HTR-8/SVneo (cell line): ENCODE measurements around the gene ANKH.
A peak's percentile ranks its signal among the peaks of the same experiment; 100 is the strongest.

ENCODE experiments used
- DNase-seq: peaks from one replicate; pipeline ENCODE4 v3.0.0; 2011; ENCODE audit warnings: low spot score, mixed read lengths; ENCODE audit not compliant: insufficient read length
- FAIRE-seq: peaks from 2 replicates; lab custom pipeline; 2011; peaks lifted over from hg19 to GRCh38; lab: Jason Lieb, UNC

The ANKH gene

DNA sequence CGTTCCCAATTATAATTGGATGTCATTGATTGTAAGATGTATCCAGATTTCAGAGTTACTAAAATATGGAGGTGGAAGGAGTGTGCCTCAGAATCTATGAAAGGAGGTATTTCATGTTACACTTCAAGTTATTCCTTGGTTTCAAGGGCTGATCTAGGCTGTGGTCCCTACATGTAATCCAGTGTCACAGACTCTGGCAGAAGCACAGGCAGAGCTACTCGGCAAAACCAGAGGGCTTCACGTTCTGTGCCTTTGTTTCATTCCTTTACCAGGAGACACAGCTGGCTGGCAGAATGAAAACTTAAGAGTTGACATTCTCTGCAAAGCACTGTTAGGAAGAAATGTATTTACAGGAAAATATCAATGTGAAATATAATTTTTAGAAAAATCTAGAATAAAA is 99.6 kb downstream of the ANKH start:
- no peak for FAIRE-seq

GRCh38 chr5:14771189-14771588 is 100.4 kb downstream of the ANKH start:
- FAIRE-seq = peak; percentile 58
- DNase-seq = no peak

More for the DNA sequence above, 99.6 kb downstream of the ANKH start:
- no peak for DNase-seq

GRCh38 chr5:14768508-14769365 is 102.8 kb downstream of the ANKH start:
- FAIRE-seq = no peak
- no peak for DNase-seq

GRCh38 chr5:14767735-14768507 is 103.7 kb downstream of the ANKH start:
- peak; percentile 64 for FAIRE-seq
- DNase-seq = no peak

DNA sequence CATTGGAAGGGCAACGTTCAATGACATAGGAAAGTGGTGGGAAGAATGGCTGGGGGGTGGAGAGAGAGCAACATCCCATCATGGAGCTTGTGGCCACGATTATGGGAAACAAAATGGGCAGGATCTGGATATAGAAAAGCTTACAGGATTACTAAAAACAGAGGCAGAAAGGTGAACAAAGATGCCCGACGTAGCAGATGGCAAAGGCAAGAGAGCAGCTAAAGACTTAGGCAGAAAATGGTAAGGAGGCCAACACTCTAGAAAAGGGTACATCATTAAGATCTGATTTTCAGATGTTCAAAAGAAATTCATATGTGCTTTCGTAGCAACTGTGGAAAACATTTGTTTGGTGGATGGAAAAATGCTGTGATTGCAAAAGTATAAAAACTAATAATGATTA is 104.5 kb downstream of the ANKH start:
- no peak for FAIRE-seq
- DNase-seq = no peak

DNA sequence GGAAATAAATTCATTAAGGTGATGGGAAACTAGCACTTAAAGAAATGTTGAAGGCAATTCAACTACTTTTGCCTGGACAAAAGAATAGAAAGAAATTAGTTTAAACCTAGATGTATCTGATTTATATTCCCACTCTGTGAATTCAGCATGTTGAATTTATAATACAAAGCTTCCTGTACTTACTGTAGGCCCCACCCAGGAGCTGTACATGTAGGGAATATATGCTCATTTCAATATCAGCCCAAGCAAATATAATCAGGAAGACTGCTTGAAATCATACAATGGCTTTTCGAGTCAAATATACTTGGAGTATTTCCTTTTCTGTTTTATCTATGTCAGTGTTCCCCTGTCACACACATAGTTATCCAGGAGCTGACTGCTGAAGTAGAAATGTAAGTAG is 105.0 kb downstream of the ANKH start:
- FAIRE-seq (no peak), DNase-seq (no peak)

DNA sequence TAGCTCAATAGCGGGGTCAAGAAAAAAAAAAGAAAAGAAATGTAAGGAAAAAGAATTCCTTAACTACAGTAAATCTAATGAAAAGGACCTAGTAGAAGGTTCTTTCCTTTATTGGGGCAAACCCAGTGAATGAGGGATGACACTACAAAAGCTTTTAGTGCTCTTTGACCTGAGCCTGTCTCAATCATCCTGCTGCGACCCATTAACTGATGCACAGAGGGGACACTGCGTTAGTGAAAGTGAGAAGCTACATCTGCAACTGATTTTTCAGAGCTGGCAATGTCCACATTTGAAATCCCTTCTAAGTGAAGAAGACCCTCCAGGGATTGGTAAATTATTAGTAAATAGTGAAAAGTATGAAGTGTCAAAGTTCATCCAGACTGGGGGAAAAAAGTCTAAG is 106.0 kb downstream of the ANKH start:
- FAIRE-seq = no peak
- DNase-seq = no peak

GRCh38 chr5:14762549-14763216 is 108.9 kb downstream of the ANKH start:
- FAIRE-seq (no peak), DNase-seq (no peak)

DNA sequence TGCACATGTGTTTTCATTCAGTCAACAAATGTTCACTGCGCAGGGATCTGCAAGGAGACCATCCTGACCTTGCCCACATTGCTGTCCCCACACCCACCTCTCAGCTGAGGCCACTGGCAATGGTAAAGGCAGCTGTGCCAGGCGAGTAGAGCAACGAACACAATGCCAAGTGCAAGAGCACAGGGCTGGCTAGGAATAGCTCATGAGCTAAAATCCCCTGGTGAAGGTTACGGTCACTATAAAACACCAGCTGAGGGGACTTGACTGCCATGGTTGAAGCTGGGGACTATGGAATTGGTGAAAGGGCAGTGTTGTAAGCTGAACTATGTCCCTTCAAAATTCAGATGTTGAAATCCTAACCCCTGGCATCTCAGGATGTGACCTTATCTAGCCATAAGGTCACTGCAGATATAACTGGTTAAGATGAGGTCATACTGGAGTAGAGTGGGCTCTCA is 111.0 kb downstream of the ANKH start:
- FAIRE-seq (peak; percentile 16), DNase-seq (no peak)

DNA sequence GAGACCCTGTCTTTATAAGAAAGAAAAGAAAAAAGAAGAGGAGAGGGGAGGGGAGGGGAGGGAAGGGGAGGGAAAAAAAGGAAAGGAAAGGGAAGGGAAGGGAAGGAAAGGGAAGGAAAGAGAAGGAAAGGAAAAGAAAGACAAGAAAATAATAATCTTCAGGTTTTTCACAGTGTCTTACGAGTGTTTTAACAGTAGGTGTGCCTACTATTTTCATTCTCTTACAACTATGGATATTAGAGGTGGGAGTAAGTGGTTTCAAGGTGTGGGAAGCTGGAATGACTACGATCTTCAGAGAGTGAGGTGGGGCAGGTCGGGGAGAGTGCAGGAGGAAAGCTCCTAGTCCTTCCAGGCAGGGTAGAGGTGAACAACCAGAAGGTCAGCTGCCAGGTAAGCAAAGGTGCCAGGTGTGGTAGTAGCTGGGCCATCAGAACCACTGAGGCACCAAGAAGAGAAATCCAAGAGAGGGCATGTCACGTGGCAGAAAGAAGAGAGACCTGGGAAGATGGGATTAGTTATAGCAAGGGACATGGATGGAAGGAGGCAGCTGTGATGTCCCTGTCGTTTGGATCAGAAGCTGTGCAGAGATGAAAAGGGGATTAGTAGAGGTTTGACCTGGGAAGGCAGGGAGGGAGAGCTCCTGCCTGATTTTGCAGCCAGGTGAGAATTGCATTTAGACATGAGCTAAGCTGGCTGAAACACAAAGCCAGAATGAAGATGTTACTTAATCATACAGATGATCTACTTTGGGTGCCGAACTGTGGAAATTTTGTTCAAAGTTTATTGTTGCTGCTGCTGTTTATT is 111.6 kb downstream of the ANKH start:
- DNase-seq = no peak
- FAIRE-seq = no peak

DNA sequence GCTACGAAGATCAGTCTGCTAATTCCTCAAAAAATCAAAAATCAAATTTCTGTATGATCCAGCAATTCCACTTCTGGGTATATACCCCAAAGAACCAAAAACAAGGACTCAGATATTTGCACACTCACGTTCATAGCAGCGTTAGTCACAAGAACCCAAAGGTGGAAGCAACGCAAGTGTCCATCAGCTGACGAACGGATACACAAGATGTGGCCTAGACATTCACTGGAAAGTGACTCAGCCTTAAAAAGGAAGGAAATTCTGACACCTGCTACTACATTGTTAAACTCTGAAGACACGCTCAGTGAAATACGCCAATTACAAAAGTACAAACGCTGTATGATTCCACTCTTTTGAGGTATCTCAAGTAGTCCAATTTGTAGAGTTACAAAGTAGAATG is 113.7 kb downstream of the ANKH start:
- FAIRE-seq (no peak), DNase-seq (no peak)

DNA sequence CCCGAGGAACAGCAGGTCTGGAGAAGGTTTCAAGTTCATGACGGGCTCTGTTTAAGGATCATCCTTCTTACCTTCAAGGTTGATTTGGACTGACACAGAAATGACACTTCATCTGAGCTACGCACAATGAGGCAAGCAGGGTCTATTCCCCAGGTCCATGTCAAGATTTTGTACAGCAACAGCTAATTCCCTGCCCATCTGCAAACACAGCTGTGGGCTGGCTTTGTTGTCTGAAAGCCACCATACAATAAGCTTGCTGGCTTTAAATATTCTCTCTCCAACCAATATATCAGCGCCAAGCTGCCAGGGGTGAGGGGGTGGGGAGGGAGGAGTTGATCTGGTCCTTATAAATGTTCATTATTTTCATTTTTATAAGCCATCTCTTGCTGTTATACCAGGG is 115.1 kb downstream of the ANKH start:
- FAIRE-seq = no peak
- DNase-seq = no peak

DNA sequence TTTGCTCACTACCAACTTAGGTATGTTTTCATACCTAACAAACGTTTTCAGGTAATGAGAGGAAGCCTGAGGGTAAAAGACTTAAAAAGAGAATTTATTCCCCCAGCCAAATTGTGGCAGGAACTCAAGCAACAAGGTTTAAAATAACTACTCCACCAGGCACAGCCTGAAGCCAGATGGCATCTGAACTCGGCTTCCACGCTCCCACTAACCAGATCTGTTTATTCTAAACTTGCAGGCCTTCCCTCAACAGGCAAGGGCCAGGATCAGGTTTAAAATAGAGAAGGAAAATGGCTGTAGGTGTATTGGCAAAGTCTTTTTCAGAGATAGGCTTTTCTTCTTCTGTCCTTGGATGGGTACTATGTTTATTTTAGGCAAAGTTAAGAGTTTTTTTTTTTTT is 117.6 kb downstream of the ANKH start:
- no peak for DNase-seq
- no peak for FAIRE-seq

GRCh38 chr5:14753292-14753691 is 118.3 kb downstream of the ANKH start:
- DNase-seq = no peak
- no peak for FAIRE-seq

GRCh38 chr5:14752497-14753071 is 119.0 kb downstream of the ANKH start:
- no peak for DNase-seq
- FAIRE-seq = no peak

- DNase-seq = no peak
Observed at GRCh38 chr5:14750712-14751111, 120.9 kb downstream of the ANKH start.

GRCh38 chr5:14749579-14750101 is 121.9 kb downstream of the ANKH start:
- FAIRE-seq (no peak), DNase-seq (no peak)

More at GRCh38 chr5:14750712-14751111, 120.9 kb downstream of the ANKH start:
- no peak for FAIRE-seq

- no peak for FAIRE-seq
- DNase-seq = no peak
Observed at GRCh38 chr5:14748180-14748900, 123.2 kb downstream of the ANKH start.

DNA sequence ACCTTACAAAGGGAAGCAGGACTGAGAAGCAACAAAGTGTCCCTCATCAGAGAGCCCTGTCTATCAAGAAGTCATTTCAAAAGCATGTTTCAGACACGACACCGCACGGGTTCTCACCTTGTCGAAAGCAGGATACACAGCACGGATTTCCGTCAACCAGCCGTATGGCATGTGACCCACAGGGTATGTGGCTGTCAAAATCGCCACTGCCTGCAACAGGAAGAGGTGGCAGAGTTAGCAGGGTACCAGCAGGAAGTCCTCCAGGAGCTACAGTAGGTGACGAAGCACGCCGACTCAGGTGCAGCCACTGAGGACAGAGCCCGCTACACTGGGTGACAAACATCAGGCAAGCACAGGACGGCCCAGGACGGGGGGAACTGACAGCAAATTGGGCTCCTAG is 125.8 kb downstream of the ANKH start:
- FAIRE-seq (no peak), DNase-seq (no peak)
